Measurements from ENCODE around the gene INPPL1.

INPPL1 gene

DNA sequence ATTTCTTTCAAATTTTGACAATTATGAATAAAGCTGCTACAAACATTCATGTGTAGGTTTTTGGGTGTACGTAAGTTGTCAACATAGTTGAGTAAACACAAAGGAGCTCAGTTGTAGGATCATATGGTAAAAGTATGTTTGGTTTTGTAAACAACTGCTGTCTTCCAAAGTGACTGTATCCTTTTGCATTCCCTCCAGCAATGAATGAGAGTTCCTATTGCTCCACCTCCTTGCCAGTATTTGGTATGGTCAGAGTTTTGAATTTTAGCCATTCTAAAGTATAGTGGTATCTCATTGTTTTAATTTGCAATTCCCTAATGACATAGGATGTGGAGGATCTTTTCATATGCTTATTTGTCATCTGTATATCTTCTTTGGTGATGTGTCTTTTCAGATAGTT is 47.4 kb downstream of the INPPL1 start:
- TF ChIP-seq, protein P1, sequence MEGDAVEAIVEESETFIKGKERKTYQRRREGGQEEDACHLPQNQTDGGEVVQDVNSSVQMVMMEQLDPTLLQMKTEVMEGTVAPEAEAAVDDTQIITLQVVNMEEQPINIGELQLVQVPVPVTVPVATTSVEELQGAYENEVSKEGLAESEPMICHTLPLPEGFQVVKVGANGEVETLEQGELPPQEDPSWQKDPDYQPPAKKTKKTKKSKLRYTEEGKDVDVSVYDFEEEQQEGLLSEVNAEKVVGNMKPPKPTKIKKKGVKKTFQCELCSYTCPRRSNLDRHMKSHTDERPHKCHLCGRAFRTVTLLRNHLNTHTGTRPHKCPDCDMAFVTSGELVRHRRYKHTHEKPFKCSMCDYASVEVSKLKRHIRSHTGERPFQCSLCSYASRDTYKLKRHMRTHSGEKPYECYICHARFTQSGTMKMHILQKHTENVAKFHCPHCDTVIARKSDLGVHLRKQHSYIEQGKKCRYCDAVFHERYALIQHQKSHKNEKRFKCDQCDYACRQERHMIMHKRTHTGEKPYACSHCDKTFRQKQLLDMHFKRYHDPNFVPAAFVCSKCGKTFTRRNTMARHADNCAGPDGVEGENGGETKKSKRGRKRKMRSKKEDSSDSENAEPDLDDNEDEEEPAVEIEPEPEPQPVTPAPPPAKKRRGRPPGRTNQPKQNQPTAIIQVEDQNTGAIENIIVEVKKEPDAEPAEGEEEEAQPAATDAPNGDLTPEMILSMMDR (conservative IDR thresholded peaks at IDR 0.05), result no peak
- no peak overlapping the region for H3K27ac ChIP-seq

DNA sequence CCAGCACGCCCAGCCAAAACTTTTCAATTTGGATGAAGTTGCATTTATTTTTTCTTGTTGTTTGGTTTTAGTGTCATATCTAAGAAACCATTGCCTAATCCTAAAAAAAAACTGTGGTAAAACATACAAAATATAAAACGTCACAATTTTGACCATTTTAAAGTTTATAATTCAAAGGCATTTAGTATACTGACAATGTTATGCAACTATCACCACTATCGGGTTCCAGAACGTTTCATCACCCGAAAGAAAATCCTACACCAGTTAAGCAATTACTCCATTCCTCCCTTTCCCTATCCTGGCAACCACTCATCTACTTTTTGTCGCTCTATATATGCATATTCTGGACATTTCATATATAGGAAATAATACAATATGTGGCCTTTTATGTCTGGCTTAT is 49.9 kb downstream of the INPPL1 start:
- TF ChIP-seq, protein P1 (conservative IDR thresholded peaks at IDR 0.05), result no peak
- no peak overlapping the region for H3K27ac ChIP-seq

DNA sequence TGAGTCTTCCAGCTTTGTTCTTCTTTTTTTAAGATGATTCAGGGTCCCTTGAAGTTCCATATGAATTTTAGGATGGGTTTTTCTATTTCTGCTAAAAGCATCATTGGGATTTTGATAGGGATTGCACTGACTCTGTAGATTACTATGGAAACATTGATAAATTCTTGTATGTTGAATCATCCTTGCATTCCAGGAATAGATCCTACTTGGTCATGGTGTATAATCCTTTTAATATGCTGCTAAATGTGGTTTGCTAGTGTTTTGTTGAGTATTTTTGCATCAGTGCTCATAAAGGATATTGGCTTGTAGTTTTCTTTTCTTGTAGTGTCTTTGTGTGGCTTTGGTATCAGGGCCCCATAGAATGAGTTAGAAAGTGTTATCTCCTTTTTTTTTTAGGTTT is 54.3 kb downstream of the INPPL1 start:
- TF ChIP-seq, protein P1 (conservative IDR thresholded peaks at IDR 0.05), result no peak

DNA sequence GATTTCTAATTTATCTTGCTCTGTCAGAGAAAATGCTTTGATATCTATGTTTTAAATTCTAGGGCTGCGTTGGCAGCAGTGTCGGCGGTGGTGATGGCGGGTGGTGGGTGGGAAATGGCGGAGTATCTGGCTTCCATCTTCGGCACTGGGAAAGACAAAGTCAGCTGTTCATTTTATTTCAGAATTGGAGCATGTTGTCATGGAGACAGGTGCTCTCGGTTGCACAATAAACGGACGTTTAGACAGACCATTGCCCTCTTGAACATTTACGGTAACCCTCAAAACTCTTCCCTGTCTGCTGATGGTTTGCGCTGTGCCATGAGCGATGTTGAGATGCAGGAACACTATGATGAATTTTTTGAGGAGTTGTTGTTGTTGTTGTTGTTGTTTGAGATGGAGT is 55.5 kb downstream of the INPPL1 start:
- TF ChIP-seq, protein P1 (conservative IDR thresholded peaks at IDR 0.05), result no peak
- no peak overlapping the region for H3K27ac ChIP-seq

More for the DNA sequence above, 54.3 kb downstream of the INPPL1 start:
- no peak overlapping the region for H3K27ac ChIP-seq

DNA sequence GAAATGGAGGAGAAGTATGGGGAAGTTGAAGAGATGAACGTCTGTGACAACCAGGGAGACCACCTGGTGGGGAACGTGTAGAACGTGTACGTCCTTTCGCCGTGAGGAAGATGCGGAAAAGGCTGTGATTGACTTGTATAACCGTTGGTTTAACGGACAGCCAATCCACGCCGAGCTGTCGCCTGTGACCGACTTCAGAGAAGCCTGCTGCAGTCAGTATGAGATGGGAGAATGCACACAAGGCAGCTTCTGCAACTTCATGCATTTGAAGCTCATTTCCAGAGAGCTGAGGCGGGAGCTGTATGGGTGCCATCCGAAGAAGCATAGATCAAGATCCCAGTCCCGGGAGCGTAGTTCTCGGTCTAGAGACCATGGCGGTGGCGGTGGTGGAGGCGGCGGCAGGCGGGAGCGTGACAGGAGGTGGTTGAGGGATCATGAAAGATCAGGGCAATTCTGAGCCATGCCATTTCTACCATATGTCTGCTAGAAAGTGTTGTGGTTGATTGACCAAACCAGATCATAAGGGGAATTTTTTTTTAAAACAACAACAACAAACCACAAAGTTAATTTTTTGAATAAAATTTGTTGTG is 56.3 kb downstream of the INPPL1 start:
- TF ChIP-seq, protein P1 (conservative IDR thresholded peaks at IDR 0.05), result no peak
- no peak overlapping the region for H3K27ac ChIP-seq

DNA sequence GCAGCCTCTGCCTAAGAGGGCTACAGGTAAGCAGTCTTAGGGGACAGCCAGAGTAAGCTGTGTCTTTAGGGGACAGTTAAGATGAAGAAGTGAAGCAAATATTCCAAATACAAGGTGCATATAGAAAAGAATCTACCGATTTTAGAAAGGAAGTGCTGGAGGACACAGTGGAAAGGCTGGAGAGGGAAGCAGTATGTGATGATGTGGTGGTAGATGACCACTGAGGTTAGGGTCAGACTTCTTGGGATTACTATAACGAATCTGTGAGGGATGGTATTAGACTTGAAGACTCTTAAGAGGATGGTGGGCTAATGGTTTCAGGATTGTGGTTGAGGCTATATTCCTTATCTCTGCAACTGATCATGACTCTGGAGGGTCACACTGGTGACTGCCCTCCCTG is 59.4 kb downstream of the INPPL1 start:
- H3K27ac ChIP-seq, result no peak overlapping the region
- TF ChIP-seq, protein P1 (conservative IDR thresholded peaks at IDR 0.05), result no peak

DNA sequence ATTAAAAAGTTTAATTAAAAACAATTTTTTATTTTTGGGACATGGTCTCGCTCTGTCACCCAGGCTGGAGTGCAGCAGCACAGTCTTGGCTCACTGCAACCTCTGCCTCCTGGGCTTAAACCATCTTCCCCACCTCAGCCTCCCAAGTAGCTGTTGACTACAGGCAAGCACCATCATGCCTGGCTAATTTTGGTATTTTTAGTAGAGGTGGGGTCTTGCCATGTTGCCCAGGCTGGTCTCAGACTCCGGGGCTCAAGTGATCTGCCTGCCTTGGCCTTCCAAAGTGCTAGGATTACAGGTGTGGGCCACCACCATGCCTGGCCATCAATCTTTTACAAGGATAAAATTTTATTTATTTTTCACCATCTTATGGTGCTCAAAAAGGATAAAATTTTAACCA is 62.7 kb downstream of the INPPL1 start:
- H3K27ac ChIP-seq, result no peak overlapping the region
- TF ChIP-seq, protein P1 (conservative IDR thresholded peaks at IDR 0.05), result no peak

Measured in VCaP (cell line).